SU-DHL-6 (cell line): ENCODE measurements around the gene RPH3AL.
"Not testable (repeated sequence)": the region's sequence is repeated elsewhere in the genome, so short reads cannot be mapped to it uniquely, and the experiment has no call there.

Experiments used
- CTCF ChIP-seq: fragments of 200-600 bp; sonication (generic); IDR thresholded peaks from one replicate; pipeline ENCODE4 v1.5.1; 2017; ENCODE audit warnings: antibody characterized with exemption, mild to moderate bottlenecking, low read length, moderate library complexity; ENCODE audit not compliant: insufficient read depth, poor library complexity, severe bottlenecking
- EZH2phosphoT487 ChIP-seq: fragments of 200-600 bp; sonication (generic), shearing (Covaris generic); conservative IDR thresholded peaks from 2 replicates; pipeline ENCODE4 v1.6.1; 2018; ENCODE audit warnings: mild to moderate bottlenecking, antibody characterized with exemption, low read length, moderate library complexity, mixed read lengths

- TF ChIP-seq CTCF, EZH2phosphoT487: not testable (repeated sequence)
Measured at GRCh38 chr17:206484-206883, 146.1 kb downstream of the RPH3AL start.
